Activated CD8-positive, alpha-beta memory T cell treated with anti-CD3 and anti-CD28 coated beads, Interleukin-2, amount 50 U/mL, for 1 hour (primary cell): ENCODE measurements around the gene DYNC1H1.
A peak's percentile ranks its signal among the peaks of the same experiment; 100 is the strongest.

Experiments
- DNase-seq: peaks from one replicate; pipeline ENCODE4 v3.0.0-alpha.2; 2020; ENCODE audit errors: extremely low read depth

Gene DYNC1H1

GRCh38 chr14:101944451-101944850 is 19.9 kb upstream of the DYNC1H1 start:
- no peak for DNase-seq

GRCh38 chr14:101945171-101945570 is 19.2 kb upstream of the DYNC1H1 start:
- no peak for DNase-seq

- no peak for DNase-seq
These were observed 16.8 kb upstream of the DYNC1H1 start for GRCh38 chr14:101947577-101947903.

- DNase-seq, result peak; percentile 98
These were observed 16.3 kb upstream of the DYNC1H1 start for GRCh38 chr14:101947904-101948665.

- no peak for DNase-seq
These were observed 15.6 kb upstream of the DYNC1H1 start for GRCh38 chr14:101948666-101949216.

GRCh38 chr14:101950100-101950499 is 14.3 kb upstream of the DYNC1H1 start:
- no peak for DNase-seq

GRCh38 chr14:101950516-101951215 is 13.7 kb upstream of the DYNC1H1 start:
- no peak for DNase-seq

- no peak for DNase-seq
These were observed 11.2 kb upstream of the DYNC1H1 start for GRCh38 chr14:101953151-101953550.

GRCh38 chr14:101954501-101954900 is 9.9 kb upstream of the DYNC1H1 start:
- no peak for DNase-seq

- no peak for DNase-seq
These were observed 8.6 kb upstream of the DYNC1H1 start for GRCh38 chr14:101955695-101956161.

GRCh38 chr14:101956179-101956885 is 8.0 kb upstream of the DYNC1H1 start:
- no peak for DNase-seq

- DNase-seq, result no peak
These were observed 6.8 kb upstream of the DYNC1H1 start for GRCh38 chr14:101957406-101958234.

- DNase-seq, result no peak
These were observed 5.8 kb upstream of the DYNC1H1 start for GRCh38 chr14:101958418-101959180.

GRCh38 chr14:101959277-101959676 is 5.1 kb upstream of the DYNC1H1 start:
- no peak for DNase-seq

- DNase-seq, result no peak
These were observed 4.1 kb upstream of the DYNC1H1 start for GRCh38 chr14:101960225-101960624.

GRCh38 chr14:101961011-101961721 is 3.2 kb upstream of the DYNC1H1 start:
- no peak for DNase-seq

- no peak for DNase-seq
These were observed 2.4 kb upstream of the DYNC1H1 start for GRCh38 chr14:101961746-101962502.

- no peak for DNase-seq
These were observed 1.9 kb upstream of the DYNC1H1 start for GRCh38 chr14:101962503-101962874.

- no peak for DNase-seq
These were observed 1.3 kb upstream of the DYNC1H1 start for GRCh38 chr14:101963052-101963451.
